Astrocyte (in vitro differentiated cells and primary cell): ENCODE measurements around the gene JAKMIP2.

ENCODE experiments used
- CTCF ChIP-seq: IDR thresholded peaks from 2 replicates; pipeline ENCODE4 v1.5.1; 2011; ENCODE audit warnings: low read depth, mild to moderate bottlenecking, inconsistent platforms, low read length, moderate library complexity; ENCODE audit not compliant: insufficient read depth
- EZH2 ChIP-seq: IDR thresholded peaks from 2 replicates; pipeline ENCODE4 v1.6.1; 2012; ENCODE audit warnings: mild to moderate bottlenecking, low read length, inconsistent platforms; ENCODE audit not compliant: insufficient read depth

DNA sequence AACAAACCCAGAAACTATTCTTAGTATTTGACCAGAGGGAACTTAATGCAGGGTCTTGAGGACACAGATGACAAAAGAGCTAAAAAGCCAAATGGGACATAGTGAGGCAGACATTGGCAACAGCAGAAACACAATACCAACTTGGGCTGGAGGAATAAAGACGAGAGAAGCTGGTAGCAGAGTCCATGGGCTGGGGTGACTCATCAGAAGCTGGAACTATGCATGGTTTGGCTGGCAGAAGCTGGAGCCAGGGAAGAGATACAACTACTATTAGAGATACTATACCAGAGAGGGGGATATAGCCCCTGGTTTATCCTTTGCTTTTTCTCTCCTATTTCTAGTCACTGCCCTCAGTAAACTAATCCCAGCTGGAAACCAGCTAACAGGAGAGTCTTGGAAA lies 243.5 kb downstream of the JAKMIP2 start:
- TF ChIP-seq CTCF (no peak), EZH2 (no peak)
